Neuronal stem cell (in vitro differentiated cells): ENCODE data around the gene CRYBA2.

Experiments
- DNase-seq: peaks from one replicate; pipeline ENCODE4 v3.0.0-alpha.2; 2013; ENCODE audit warnings: low spot score
- H2AFZ ChIP-seq: one replicate; pipeline ENCODE4 v1.6.1; 2013; ENCODE audit warnings: mild to moderate bottlenecking, low read length, inconsistent platforms
- H2AK5ac ChIP-seq: 2 replicates; pipeline ENCODE4 v1.6.1; 2013; ENCODE audit warnings: low read depth, mild to moderate bottlenecking, inconsistent platforms, low read length, moderate library complexity, mixed read lengths
- H2BK120ac ChIP-seq: 2 replicates; pipeline ENCODE4 v1.6.1; 2013; ENCODE audit warnings: low read depth, mild to moderate bottlenecking, inconsistent platforms, low read length, moderate library complexity, mixed read lengths
- H2BK12ac ChIP-seq: one replicate; pipeline ENCODE4 v1.6.1; 2013; ENCODE audit warnings: low read length, inconsistent platforms
- H2BK15ac ChIP-seq: 2 replicates; pipeline ENCODE4 v1.6.1; 2013; ENCODE audit warnings: mild to moderate bottlenecking, low read length, inconsistent platforms, mixed read lengths
- H2BK5ac ChIP-seq: one replicate; pipeline ENCODE4 v1.6.1; 2013; ENCODE audit warnings: inconsistent platforms, mild to moderate bottlenecking, low read length, moderate library complexity
- H3K14ac ChIP-seq: one replicate; pipeline ENCODE4 v1.6.1; 2013; ENCODE audit warnings: low read length, inconsistent platforms
- H3K18ac ChIP-seq: 2 replicates; pipeline ENCODE4 v1.6.1; 2013; ENCODE audit warnings: low read length, inconsistent platforms
- H3K23ac ChIP-seq: 2 replicates; pipeline ENCODE4 v1.6.1; 2013; ENCODE audit warnings: low read depth, mild to moderate bottlenecking, mixed read lengths, low read length, inconsistent platforms; ENCODE audit not compliant: poor library complexity
- H3K27ac ChIP-seq: replicated peaks from 3 replicates; pipeline ENCODE4 v1.5.1; 2013; ENCODE audit warnings: low read length, inconsistent platforms
- H3K27me3 ChIP-seq, 3 experiments: 2 replicates each; pipeline ENCODE4 v1.6.1; 2013; ENCODE audit warnings: low read length in 3 of 3, mild to moderate bottlenecking in 2 of 3, inconsistent platforms in 1 of 3, low read depth in 1 of 3, mixed read lengths in 1 of 3, moderate library complexity in 1 of 3; ENCODE audit not compliant: control insufficient read depth in 3 of 3, insufficient read depth in 3 of 3
- H3K36me3 ChIP-seq, 2 donors: replicated peaks in 1 of 2; 2 replicates each; pipeline ENCODE4 v1.6.1; 2013; ENCODE audit warnings: low read length in 2 of 2; ENCODE audit not compliant: control insufficient read depth in 2 of 2, insufficient read depth in 2 of 2
- H3K4ac ChIP-seq: 2 replicates; pipeline ENCODE4 v1.6.1; 2013; ENCODE audit warnings: inconsistent platforms, mild to moderate bottlenecking, low read length, moderate library complexity
- H3K4me1 ChIP-seq, 2 donors: 1 replicate in 1 of 2; 2 replicates in 1 of 2; pipeline ENCODE4 v1.6.1; 2013; ENCODE audit warnings: low read length in 2 of 2, low read depth in 1 of 2; ENCODE audit not compliant: control insufficient read depth in 2 of 2, insufficient read depth in 1 of 2
- H3K4me2 ChIP-seq: one replicate; pipeline ENCODE4 v1.6.1; 2013; ENCODE audit warnings: mild to moderate bottlenecking, low read length, inconsistent platforms; ENCODE audit not compliant: insufficient read depth, poor library complexity, severe bottlenecking
- H3K4me3 ChIP-seq, 2 donors: 2 replicates each; pipeline ENCODE4 v1.5.1; 2013; ENCODE audit warnings: low read length in 2 of 2, mild to moderate bottlenecking in 2 of 2, inconsistent platforms in 1 of 2, moderate library complexity in 1 of 2
- H3K79me1 ChIP-seq: one replicate; pipeline ENCODE4 v1.6.1; 2013; ENCODE audit warnings: low read depth, mild to moderate bottlenecking, inconsistent platforms, low read length, moderate library complexity
- H3K9ac ChIP-seq: one replicate; pipeline ENCODE4 v1.6.1; 2013; ENCODE audit warnings: mild to moderate bottlenecking, low read depth, low read length, inconsistent platforms; ENCODE audit not compliant: poor library complexity
- H3K9me3 ChIP-seq, 2 donors: replicated peaks in 1 of 2; 2 replicates each; pipeline versions ENCODE3 to v1.6.1; 2013; ENCODE audit warnings: low read length in 2 of 2, mild to moderate bottlenecking in 2 of 2, inconsistent platforms in 1 of 2, low read depth in 1 of 2, mixed read lengths in 1 of 2, moderate library complexity in 1 of 2; ENCODE audit not compliant: control insufficient read depth in 2 of 2, insufficient read depth in 1 of 2
- H4K8ac ChIP-seq: one replicate; pipeline ENCODE4 v1.6.1; 2013; ENCODE audit warnings: low read depth, mild to moderate bottlenecking, inconsistent platforms, low read length, moderate library complexity
- H4K91ac ChIP-seq: one replicate; pipeline ENCODE4 v1.6.1; 2013; ENCODE audit warnings: low read length, low read depth, mild to moderate bottlenecking, inconsistent platforms; ENCODE audit not compliant: poor library complexity
- WGBS, 2 donors: extraction: QIAGEN DNeasy Blood & Tissue Kit; methylation state at CpG; one replicate each; pipeline ENCODE4 v1.1.7; 2013; ENCODE audit warnings: missing lambda C conversion rate in 2 of 2, mixed read lengths in 1 of 2; ENCODE audit not compliant: insufficient read length in 2 of 2, insufficient replicate concordance in 1 of 2; ENCODE audit errors: extremely low coverage in 2 of 2; 5-methylcytosine and 5-hydroxymethylcytosine counted together

The CRYBA2 gene

GRCh38 chr2:218961651-218962570, 31.3 kb downstream of the CRYBA2 start:
- Histone ChIP-seq H3K18ac (no peak overlapping the region), H2BK15ac (no peak overlapping the region), H3K14ac (no peak overlapping the region), H3K36me3 (no peaks in the 10 kb centered on the region), H2BK5ac (no peak overlapping the region), H4K8ac (no peak overlapping the region), H3K4ac (no peak overlapping the region), H3K23ac (no peak overlapping the region), H2AFZ (no peak overlapping the region), H2AK5ac (no peak overlapping the region), H2BK12ac (no peak overlapping the region), H3K9me3 (peaks cover 0 to 2% of the 10 kb centered on the region in 2 donors), H3K9ac (no peak overlapping the region), H3K79me1 (no peaks in the 10 kb centered on the region), H4K91ac (no peak overlapping the region), H3K4me2 (no peak overlapping the region), H3K4me3 (no peak overlapping the region), H3K27me3 (peaks cover 18 to 54% (median 53%) of the 10 kb centered on the region in 3 experiments), H3K4me1 (peaks cover 15 to 21% of the 10 kb centered on the region in 2 donors), H2BK120ac (no peak overlapping the region), H3K27ac (no peak overlapping the region)
- no peak for DNase-seq
- WGBS, 2 donors = no CpG with 5 or more reads among the region's 34 CpGs

- no peak overlapping the region for H2BK15ac ChIP-seq
- no peak overlapping the region for H3K4me2 ChIP-seq
- H2AK5ac ChIP-seq = peak overlapping the region; percentile 37
- no peaks in the 10 kb centered on the region for H3K79me1 ChIP-seq
- no peak overlapping the region for H2BK5ac ChIP-seq
- H3K23ac ChIP-seq = no peak overlapping the region
- H3K14ac ChIP-seq = no peak overlapping the region
- peaks cover 15 to 21% of the 10 kb centered on the region in 2 donors for H3K4me1 ChIP-seq
- DNase-seq = no peak
- peaks cover 18 to 61% (median 59%) of the 10 kb centered on the region in 3 experiments for H3K27me3 ChIP-seq
- no CpG with 5 or more reads among the region's 4 CpGs for WGBS, 2 donors
- H3K27ac ChIP-seq = no peak overlapping the region
- H3K18ac ChIP-seq = no peak overlapping the region
- H3K4ac ChIP-seq = no peak overlapping the region
- H2BK12ac ChIP-seq = no peak overlapping the region
- no peak overlapping the region for H3K4me3 ChIP-seq
- peaks cover 0 to 2% of the 10 kb centered on the region in 2 donors for H3K9me3 ChIP-seq
- H2BK120ac ChIP-seq = no peak overlapping the region
- H4K91ac ChIP-seq = no peak overlapping the region
- no peaks in the 10 kb centered on the region for H3K36me3 ChIP-seq
- no peak overlapping the region for H4K8ac ChIP-seq
- no peak overlapping the region for H3K9ac ChIP-seq
- H2AFZ ChIP-seq = no peak overlapping the region
Measured at GRCh38 chr2:218961229-218961628, 32.0 kb downstream of the CRYBA2 start.

- H3K18ac ChIP-seq = peak overlapping the region; percentile 27
- no peak for DNase-seq
- no peak overlapping the region for H4K91ac ChIP-seq
- no peaks in the 10 kb centered on the region for H3K36me3 ChIP-seq
- no peak overlapping the region for H4K8ac ChIP-seq
- peak overlapping the region; percentile 48 for H3K4me2 ChIP-seq
- H2AFZ ChIP-seq = peak overlapping the region; percentile 24
- no peaks in the 10 kb centered on the region for H3K79me1 ChIP-seq
- H3K23ac ChIP-seq = peak overlapping the region; percentile 95
- no peak overlapping the region for H2BK5ac ChIP-seq
- peak overlapping the region in 1 of 2 donors; percentile 8 for H3K4me3 ChIP-seq
- no peak overlapping the region for H3K27ac ChIP-seq
- H2BK12ac ChIP-seq = no peak overlapping the region
- peak overlapping the region; percentile 24 for H2BK15ac ChIP-seq
- H3K9me3 ChIP-seq = peaks cover 0 to 2% of the 10 kb centered on the region in 2 donors
- peaks cover 15 to 21% of the 10 kb centered on the region in 2 donors for H3K4me1 ChIP-seq
- WGBS, 2 donors = no CpG with 5 or more reads among the region's 87 CpGs
- H3K9ac ChIP-seq = peak overlapping the region; percentile 81
- no peak overlapping the region for H3K4ac ChIP-seq
- H3K14ac ChIP-seq = no peak overlapping the region
- H2BK120ac ChIP-seq = no peak overlapping the region
- peaks cover 18 to 65% (median 59%) of the 10 kb centered on the region in 3 experiments for H3K27me3 ChIP-seq
- H2AK5ac ChIP-seq = peak overlapping the region; percentile 46
Measured at GRCh38 chr2:218960309-218961165, 32.7 kb downstream of the CRYBA2 start.
